ENCODE measurements around the gene MYOF.

Gene MYOF

GRCh38 chr10:93390306-93391090, 91.6 kb downstream of the MYOF start:
- no peak for DNase-seq
- TF ChIP-seq GATA1 (IDR thresholded peaks at IDR 0.05; ENCODE audit: low read depth, low read length) (no peak), POLR2A (IDR thresholded peaks at IDR 0.05; ENCODE audit: low read length) (no peak)

GRCh38 chr10:93386631-93387369, 95.3 kb downstream of the MYOF start:
- DNase-seq: no peak
- no peak for TF ChIP-seq POLR2A (IDR thresholded peaks at IDR 0.05; ENCODE audit: low read length)

- DNase-seq: no peak
- TF ChIP-seq GATA1 (IDR thresholded peaks at IDR 0.05; ENCODE audit: low read depth, low read length) (no peak), POLR2A (IDR thresholded peaks at IDR 0.05; ENCODE audit: low read length) (no peak)
These were observed 96.8 kb downstream of the MYOF start for GRCh38 chr10:93385345-93385744.

- no peak for TF ChIP-seq POLR2A (IDR thresholded peaks at IDR 0.05; ENCODE audit: low read length)
- TF ChIP-seq GATA1 (IDR thresholded peaks at IDR 0.05; ENCODE audit: low read depth, low read length): no peak
- DNase-seq: no peak
These were observed 98.1 kb downstream of the MYOF start for GRCh38 chr10:93384006-93384405.

- no peak for TF ChIP-seq POLR2A (IDR thresholded peaks at IDR 0.05; ENCODE audit: low read length)
- no peak for TF ChIP-seq GATA1 (IDR thresholded peaks at IDR 0.05; ENCODE audit: low read depth, low read length)
- no peak for DNase-seq
These were observed 98.6 kb downstream of the MYOF start for GRCh38 chr10:93383562-93383981.

- TF ChIP-seq POLR2A (IDR thresholded peaks at IDR 0.05; ENCODE audit: low read length) (no peak), GATA1 (IDR thresholded peaks at IDR 0.05; ENCODE audit: low read depth, low read length) (no peak)
These were observed 102.2 kb downstream of the MYOF start for GRCh38 chr10:93379731-93380575.

GRCh38 chr10:93378997-93379730, 103.0 kb downstream of the MYOF start:
- no peak for DNase-seq
- no peak for TF ChIP-seq POLR2A (IDR thresholded peaks at IDR 0.05; ENCODE audit: low read length)

More at GRCh38 chr10:93379731-93380575, 102.2 kb downstream of the MYOF start:
- DNase-seq: no peak

GRCh38 chr10:93378039-93378438, 104.1 kb downstream of the MYOF start:
- DNase-seq: no peak
- no peak for TF ChIP-seq POLR2A (IDR thresholded peaks at IDR 0.05; ENCODE audit: low read length)
- TF ChIP-seq GATA1 (IDR thresholded peaks at IDR 0.05; ENCODE audit: low read depth, low read length): no peak

- DNase-seq: peak; percentile 59 to 76
- TF ChIP-seq GATA1 (IDR thresholded peaks at IDR 0.05; ENCODE audit: low read depth, low read length) (no peak), POLR2A (IDR thresholded peaks at IDR 0.05; ENCODE audit: low read length) (no peak)
These were observed 105.5 kb downstream of the MYOF start for GRCh38 chr10:93376372-93377293.

- no peak for DNase-seq
- TF ChIP-seq GATA1 (IDR thresholded peaks at IDR 0.05; ENCODE audit: low read depth, low read length): no peak
- no peak for TF ChIP-seq POLR2A (IDR thresholded peaks at IDR 0.05; ENCODE audit: low read length)
These were observed 111.2 kb downstream of the MYOF start for GRCh38 chr10:93370961-93371360.

- TF ChIP-seq POLR2A (IDR thresholded peaks at IDR 0.05; ENCODE audit: low read length) (no peak), GATA1 (IDR thresholded peaks at IDR 0.05; ENCODE audit: low read depth, low read length) (no peak)
- DNase-seq: no peak
These were observed 112.5 kb downstream of the MYOF start for GRCh38 chr10:93369588-93370164.

- no peak for TF ChIP-seq POLR2A (IDR thresholded peaks at IDR 0.05; ENCODE audit: low read length)
- no peak for TF ChIP-seq GATA1 (IDR thresholded peaks at IDR 0.05; ENCODE audit: low read depth, low read length)
- DNase-seq: no peak
These were observed 113.9 kb downstream of the MYOF start for GRCh38 chr10:93368210-93368609.

Measured in erythroblast (primary cell).